Neural cell (in vitro differentiated cells): ENCODE measurements around the gene TTC32.

Experiments used
- EZH2 ChIP-seq: fragments of 200-600, 300-800 bp; shearing (Covaris generic), sonication (generic); IDR thresholded peaks from 2 replicates; pipeline ENCODE4 v1.6.1; 2014; ENCODE audit warnings: antibody characterized with exemption, low read length, borderline replicate concordance, mild to moderate bottlenecking; ENCODE audit not compliant: insufficient read depth, poor library complexity, severe bottlenecking
- POLR2AphosphoS5 ChIP-seq: IDR thresholded peaks from 2 replicates; pipeline ENCODE4 v1.6.1; 2012

GRCh38 chr2:19883486-19883885 lies 18.3 kb downstream of the TTC32 start:
- TF ChIP-seq EZH2, result no peak
- no peak for TF ChIP-seq POLR2AphosphoS5
